GM12875 (cell line): ENCODE measurements around the gene SEPTIN6.

Source experiments
- H3K4me3 ChIP-seq: one replicate; pipeline ENCODE4 v1.5.1; 2011; ENCODE audit warnings: low read depth, low read length, control low read depth
- CTCF ChIP-seq: IDR thresholded peaks from 2 replicates; pipeline ENCODE4 v1.5.1; 2011; ENCODE audit warnings: low read depth, mild to moderate bottlenecking, control low read depth, inconsistent platforms, low read length, moderate library complexity, borderline replicate concordance; ENCODE audit not compliant: insufficient read depth

The SEPTIN6 gene

GRCh38 chrX:119647552-119648420, 45.2 kb downstream of the SEPTIN6 start:
- no peak for TF ChIP-seq CTCF
- H3K4me3 ChIP-seq: no peak overlapping the region

- TF ChIP-seq CTCF: no peak
- H3K4me3 ChIP-seq: no peak overlapping the region
Measured at GRCh38 chrX:119647089-119647488, 45.9 kb downstream of the SEPTIN6 start.

GRCh38 chrX:119646515-119646914, 46.5 kb downstream of the SEPTIN6 start:
- TF ChIP-seq CTCF: no peak
- H3K4me3 ChIP-seq: no peak overlapping the region

GRCh38 chrX:119643696-119644095, 49.3 kb downstream of the SEPTIN6 start:
- no peak overlapping the region for H3K4me3 ChIP-seq
- no peak for TF ChIP-seq CTCF
